GM18505 (cell line): ENCODE measurements around the gene SATL1.

ENCODE experiments used
- ATAC-seq: cut with Tn5 transposase; IDR thresholded peaks from one replicate; pipeline ENCODE4 v1.9.1; 2021; ENCODE audit not compliant: unreplicated experiment
- POLR2A ChIP-seq: IDR thresholded peaks from 4 replicates; pipeline ENCODE4 v1.6.1; 2011; ENCODE audit warnings: borderline replicate concordance; ENCODE audit not compliant: insufficient read depth, insufficient read length; ENCODE audit errors: extremely low read depth

The SATL1 gene

GRCh38 chrX:85065512-85066198, 177.9 kb downstream of the SATL1 start:
- TF ChIP-seq POLR2A: no peak
- ATAC-seq: no peak

GRCh38 chrX:85052636-85053343, 190.8 kb downstream of the SATL1 start:
- peak; percentile 46 for ATAC-seq
- TF ChIP-seq POLR2A: no peak

- ATAC-seq: no peak
- TF ChIP-seq POLR2A: no peak
These were observed 191.4 kb downstream of the SATL1 start for GRCh38 chrX:85052205-85052604.

GRCh38 chrX:85051627-85052026, 192.0 kb downstream of the SATL1 start:
- TF ChIP-seq POLR2A: no peak
- ATAC-seq: no peak
